Measurements from ENCODE around the gene ZCCHC24. TPM values are rescaled to one million over a fixed set of nuclear protein-coding genes. Genes with fewer than 3 reads are reported as not detected.
A peak's percentile ranks its signal among the peaks of the same experiment; 100 is the strongest.

ZCCHC24 gene
- total and polyA plus RNA-seq, 8 donors: 9.7 to 60.3 (median 34.3) TPM

GRCh38 chr10:79401015-79401921, 44.2 kb downstream of the ZCCHC24 start:
- WGBS, 5 donors: 59 to 82% (median 71%) methylated on average over 21 to 23 of the region's 23 CpGs
- DNase-seq: peak in 1 of 2 donors; percentile 81
- intact Hi-C loops (cut with DNase I; ENCODE audit: low total_unique reads): no loop called here
- TF ChIP-seq CTCF (IDR thresholded peaks at IDR 0.05) (no peak), POLR2AphosphoS5 (IDR thresholded peaks at IDR 0.05) (peak in 2 of 3 donors; percentile 18 to 37), EP300 (IDR thresholded peaks at IDR 0.05) (peak; percentile 78), POLR2A (IDR thresholded peaks at IDR 0.05) (no peak)
- no peaks in the 10 kb centered on the region for H3K9me3 ChIP-seq
- no peak overlapping the region for H3K4me3 ChIP-seq
- H3K27ac ChIP-seq: peak overlapping the region in 1 of 5 donors; percentile 40
- H3K4me1 ChIP-seq: no peaks in the 10 kb centered on the region
- H3K27me3 ChIP-seq: no peaks in the 10 kb centered on the region
- peaks cover 0 to 7% (median 3%) of the 10 kb centered on the region in 4 donors for H3K36me3 ChIP-seq

DNA sequence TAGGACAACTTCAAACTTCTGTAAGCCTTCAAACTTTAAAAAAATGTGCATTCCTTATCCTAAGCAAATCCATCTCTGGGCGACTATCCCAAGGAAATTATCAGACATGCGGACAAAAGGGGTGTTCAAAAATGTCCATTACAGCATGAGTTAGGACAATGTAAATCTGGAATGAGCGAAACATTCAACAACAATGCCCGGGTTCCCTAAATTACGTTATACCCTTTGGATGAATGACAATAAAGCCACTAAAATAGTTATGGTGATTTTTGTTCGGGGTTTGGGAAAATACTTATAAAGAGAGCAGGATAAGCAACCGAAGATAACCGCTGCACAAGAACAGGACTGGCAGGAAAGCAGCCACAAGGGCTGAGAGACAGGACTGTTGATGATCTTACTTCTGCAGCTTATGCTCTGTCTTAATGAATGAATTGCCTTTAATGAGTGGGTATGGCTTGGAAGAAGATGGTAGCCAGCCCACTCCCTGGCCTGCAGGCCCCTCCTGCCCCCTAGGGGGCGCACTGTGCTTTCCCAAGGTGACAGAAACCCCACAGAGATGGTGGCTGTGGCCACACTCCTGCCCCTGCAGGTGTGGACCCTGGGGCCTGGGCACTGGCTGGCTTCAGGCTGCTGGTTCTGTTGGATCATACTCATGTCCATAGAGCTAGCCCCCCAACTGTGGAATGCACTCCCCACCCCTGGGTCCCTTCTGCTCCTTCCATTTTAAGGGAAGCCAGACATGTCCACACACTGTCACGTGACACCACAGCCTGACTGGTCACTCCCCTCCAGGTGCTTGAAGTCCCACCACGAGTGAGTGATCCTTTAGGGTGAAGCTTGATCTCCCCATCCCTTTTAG, 45.0 kb downstream of the ZCCHC24 start:
- no peak for TF ChIP-seq POLR2AphosphoS5 (IDR thresholded peaks at IDR 0.05)
- TF ChIP-seq CTCF (IDR thresholded peaks at IDR 0.05): peak in 5 of 7 experiments; percentile 40 to 68 (median 47)
- Histone ChIP-seq H3K27me3 (no peaks in the 10 kb centered on the region), H3K27ac (peak overlapping the region in 1 of 5 donors; percentile 83), H3K36me3 (peaks cover 0 to 7% (median 3%) of the 10 kb centered on the region in 4 donors), H3K4me1 (no peaks in the 10 kb centered on the region), H3K9me3 (no peaks in the 10 kb centered on the region), H3K4me3 (no peak overlapping the region)
- WGBS, 5 donors: 46 to 64% (median 57%) methylated on average over 11 of the region's 11 CpGs
- peak in 1 of 2 donors; percentile 58 for DNase-seq
- intact Hi-C loops (cut with DNase I; ENCODE audit: low total_unique reads): no loop called here

DNA sequence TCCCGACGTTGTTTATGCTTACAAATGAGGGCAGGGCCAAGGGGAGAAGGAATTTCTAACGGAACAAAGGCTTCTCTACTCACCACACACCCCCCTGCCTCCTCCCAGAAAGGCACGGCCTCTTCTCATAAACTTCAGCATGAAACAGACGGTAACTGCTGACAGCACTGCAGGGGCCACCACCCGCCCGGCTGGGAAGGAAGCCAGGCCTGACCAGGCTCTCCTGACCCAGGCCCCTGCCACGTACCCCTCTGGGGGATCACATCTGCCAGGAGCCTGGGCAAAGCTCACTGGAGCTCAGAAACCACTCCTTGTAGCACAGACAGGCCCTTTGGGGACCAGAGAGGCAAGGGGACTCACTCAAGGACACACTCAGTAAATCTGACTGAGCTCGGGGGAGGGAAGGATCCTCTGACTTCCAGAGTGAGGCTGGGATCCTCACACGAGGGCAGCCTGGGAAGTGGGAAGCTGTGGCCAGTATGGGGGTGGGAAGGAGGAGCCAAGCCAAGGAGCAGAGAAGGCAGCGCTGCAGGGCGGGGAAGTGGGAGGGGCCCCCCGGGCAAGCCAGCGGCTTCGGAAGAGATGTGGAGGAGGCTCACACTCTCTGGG, 46.1 kb downstream of the ZCCHC24 start:
- Histone ChIP-seq H3K9me3 (no peaks in the 10 kb centered on the region), H3K36me3 (peaks cover 0 to 8% (median 6%) of the 10 kb centered on the region in 4 donors), H3K27ac (peak overlapping the region in 1 of 5 donors; percentile 83), H3K4me1 (peaks cover 0 to 5% (median 2%) of the 10 kb centered on the region in 4 donors), H3K4me3 (peak overlapping the region in 1 of 4 donors; percentile 0), H3K27me3 (no peaks in the 10 kb centered on the region)
- peak; percentile 81 to 94 for DNase-seq
- intact Hi-C loops (cut with DNase I; ENCODE audit: low total_unique reads): no loop called here
- WGBS, 5 donors: 8 to 22% (median 11%) methylated on average over 14 to 15 of the region's 15 CpGs
- no peak for TF ChIP-seq CTCF (IDR thresholded peaks at IDR 0.05)
- no peak for TF ChIP-seq POLR2A (IDR thresholded peaks at IDR 0.05)
- TF ChIP-seq EP300 (IDR thresholded peaks at IDR 0.05): peak; percentile 81
- TF ChIP-seq POLR2AphosphoS5 (IDR thresholded peaks at IDR 0.05): peak; percentile 19 to 74 (median 68)

DNA sequence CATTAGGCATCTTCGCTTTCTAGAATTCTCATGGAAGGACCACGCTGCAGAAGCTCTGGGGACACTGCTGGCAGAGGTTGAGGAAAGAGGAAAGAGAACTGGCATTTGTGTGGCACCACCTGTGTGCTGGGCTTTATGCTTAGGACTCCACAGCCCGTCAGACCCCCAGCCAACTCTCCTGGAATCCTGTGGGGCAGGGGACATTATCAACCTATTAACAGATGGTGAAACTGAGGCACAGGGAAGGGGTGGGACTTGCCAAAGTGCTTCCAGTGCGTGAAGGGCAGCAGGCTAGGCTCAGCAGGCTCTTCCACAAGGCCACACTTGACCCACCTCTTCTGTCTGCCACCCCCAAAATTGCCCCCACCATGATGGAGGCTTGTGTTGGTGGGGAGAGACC, 46.8 kb downstream of the ZCCHC24 start:
- 80 to 91% (median 87%) methylated on average over 4 of the region's 4 CpGs for WGBS, 5 donors
- peaks cover 0 to 15% (median 13%) of the 10 kb centered on the region in 4 donors for H3K36me3 ChIP-seq
- H3K27me3 ChIP-seq: no peaks in the 10 kb centered on the region
- H3K27ac ChIP-seq: peak overlapping the region in 1 of 5 donors; percentile 83
- H3K4me3 ChIP-seq: no peak overlapping the region
- intact Hi-C loops (cut with DNase I; ENCODE audit: low total_unique reads): no loop called here
- H3K4me1 ChIP-seq: peaks cover 0 to 5% (median 2%) of the 10 kb centered on the region in 4 donors
- TF ChIP-seq POLR2AphosphoS5 (IDR thresholded peaks at IDR 0.05): no peak
- no peak for TF ChIP-seq POLR2A (IDR thresholded peaks at IDR 0.05)
- TF ChIP-seq EP300 (IDR thresholded peaks at IDR 0.05): no peak
- no peak for TF ChIP-seq CTCF (IDR thresholded peaks at IDR 0.05)
- no peak for DNase-seq
- H3K9me3 ChIP-seq: no peaks in the 10 kb centered on the region

Data from stomach (tissue), 9 donors.